Measurements from ENCODE around the gene TMEM235.

Gene TMEM235

GRCh38 chr17:78236362-78237127 lies 5.1 kb downstream of the TMEM235 start:
- FAIRE-seq (no peak), DNase-seq (ENCODE audit: extremely low spot score, insufficient read length, low read depth) (no peak)

DNA sequence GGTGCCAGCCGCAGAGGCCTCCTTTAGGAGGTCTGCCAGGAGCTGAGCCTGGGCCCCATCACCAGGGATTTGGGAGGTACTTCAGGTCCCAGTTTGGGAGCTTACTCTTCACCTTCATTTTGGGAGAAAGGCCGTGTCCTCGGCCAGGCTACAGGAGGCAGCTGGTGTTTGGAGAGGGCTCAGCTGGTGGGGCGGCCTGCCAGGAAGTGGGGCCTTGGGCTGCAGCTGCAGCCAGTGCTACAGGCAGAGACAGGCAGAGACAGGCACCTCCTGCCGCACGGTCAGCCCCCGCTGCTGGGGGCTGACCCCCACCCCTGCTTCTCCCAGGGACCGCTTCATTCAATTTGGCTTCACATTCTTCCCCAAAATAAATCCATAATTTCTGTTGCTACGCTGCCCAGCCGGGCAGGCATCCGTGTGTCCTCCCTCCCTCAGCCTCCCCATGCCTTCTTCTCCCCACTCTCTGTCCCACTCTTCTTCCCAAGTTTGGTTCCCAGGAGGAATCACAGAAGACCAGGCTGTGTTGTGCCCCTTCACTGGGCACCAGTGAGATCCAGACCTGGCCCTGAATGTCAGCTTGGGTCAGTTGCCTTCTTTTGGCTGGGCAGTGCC lies 6.1 kb downstream of the TMEM235 start:
- DNase-seq (ENCODE audit: extremely low spot score, insufficient read length, low read depth), result no peak

DNA sequence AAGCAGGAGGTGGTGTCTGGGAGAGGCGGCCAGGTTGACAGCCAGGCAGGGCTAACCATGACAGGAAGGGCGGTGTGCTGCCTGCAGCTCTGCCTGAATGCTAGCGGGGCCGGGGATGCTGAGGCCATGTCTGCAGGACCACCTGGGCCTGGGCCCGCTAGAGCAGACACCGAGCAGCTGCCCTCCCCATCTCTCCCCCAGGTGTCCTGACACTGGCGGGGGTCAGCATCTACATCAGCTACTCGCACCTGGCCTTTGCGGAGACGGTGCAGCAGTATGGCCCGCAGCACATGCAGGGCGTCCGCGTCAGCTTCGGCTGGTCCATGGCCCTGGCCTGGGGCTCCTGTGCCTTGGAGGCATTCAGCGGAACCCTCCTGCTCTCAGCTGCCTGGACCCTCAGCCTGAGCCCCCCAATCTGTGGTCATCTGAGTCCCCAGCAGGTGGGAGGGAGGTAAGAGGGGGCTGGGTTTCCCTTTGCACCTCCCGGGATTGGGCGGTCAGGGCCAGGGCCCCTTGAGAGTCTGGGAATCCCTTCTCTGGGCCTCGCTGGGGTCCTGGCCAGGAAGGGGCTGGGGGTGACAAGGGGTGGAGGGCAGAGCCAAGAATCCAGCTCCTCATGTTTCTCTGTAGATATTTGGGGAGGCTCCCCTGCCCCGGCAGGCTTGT lies 7.5 kb downstream of the TMEM235 start:
- DNase-seq (ENCODE audit: extremely low spot score, insufficient read length, low read depth), result no peak
- no peak for FAIRE-seq

More for the DNA sequence above, 6.1 kb downstream of the TMEM235 start:
- no peak for FAIRE-seq

DNA sequence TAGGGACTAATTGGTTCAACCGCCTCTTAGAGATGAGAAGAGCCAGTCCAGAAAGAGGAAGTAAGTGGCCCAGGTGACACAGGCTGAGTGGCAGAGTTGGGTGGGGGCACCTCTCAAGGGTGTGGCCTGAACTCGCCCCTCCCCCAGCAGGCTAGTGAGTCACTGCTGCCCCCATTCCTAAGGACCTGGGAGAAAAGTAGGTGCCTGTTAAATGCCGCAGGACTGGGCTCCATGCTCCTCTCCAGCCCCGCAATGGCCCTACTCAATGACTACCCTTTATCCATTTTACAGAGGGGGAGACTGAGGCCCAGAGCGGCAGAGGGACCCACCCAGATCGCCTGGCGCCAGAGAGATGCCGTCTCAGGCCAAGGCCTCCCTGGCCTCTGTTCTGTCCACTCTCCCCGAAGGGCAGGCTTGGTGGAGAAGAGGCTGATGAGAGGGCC lies 8.1 kb downstream of the TMEM235 start:
- FAIRE-seq, result no peak

DNA sequence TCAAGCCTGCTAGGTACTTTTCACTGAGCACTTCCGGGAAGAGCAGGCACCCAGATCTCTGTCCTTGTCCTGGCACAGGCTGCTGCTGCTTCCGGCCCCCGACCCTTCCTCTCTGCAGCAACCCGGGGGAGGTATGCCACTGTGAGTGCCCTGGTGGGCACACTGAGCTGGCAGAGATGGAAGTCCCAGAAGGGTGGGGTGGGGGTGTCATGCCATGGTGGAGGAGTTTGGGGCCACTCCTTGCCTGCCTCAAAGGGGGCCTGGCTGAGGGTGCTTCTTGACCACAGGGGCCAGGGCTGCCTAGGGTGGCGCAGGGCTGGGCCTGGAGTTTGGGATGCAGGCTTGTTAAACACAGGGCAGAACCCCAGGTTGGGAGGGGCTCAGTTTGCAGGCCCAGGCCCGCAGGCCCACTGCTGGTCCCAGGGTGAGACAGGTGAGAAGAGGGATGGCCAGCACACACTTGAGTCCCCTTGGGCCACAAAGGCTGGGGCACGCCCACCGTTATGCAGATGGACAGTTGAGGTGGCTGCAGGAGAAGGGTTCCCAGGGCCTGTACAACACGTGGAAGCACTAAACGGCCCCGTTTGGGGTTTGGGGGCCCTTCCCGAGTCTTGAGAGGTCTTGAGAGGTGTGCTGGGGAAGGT lies 8.7 kb downstream of the TMEM235 start:
- no peak for DNase-seq (ENCODE audit: extremely low spot score, insufficient read length, low read depth)
- no peak for FAIRE-seq

More for the DNA sequence above, 8.1 kb downstream of the TMEM235 start:
- DNase-seq (ENCODE audit: extremely low spot score, insufficient read length, low read depth), result no peak

DNA sequence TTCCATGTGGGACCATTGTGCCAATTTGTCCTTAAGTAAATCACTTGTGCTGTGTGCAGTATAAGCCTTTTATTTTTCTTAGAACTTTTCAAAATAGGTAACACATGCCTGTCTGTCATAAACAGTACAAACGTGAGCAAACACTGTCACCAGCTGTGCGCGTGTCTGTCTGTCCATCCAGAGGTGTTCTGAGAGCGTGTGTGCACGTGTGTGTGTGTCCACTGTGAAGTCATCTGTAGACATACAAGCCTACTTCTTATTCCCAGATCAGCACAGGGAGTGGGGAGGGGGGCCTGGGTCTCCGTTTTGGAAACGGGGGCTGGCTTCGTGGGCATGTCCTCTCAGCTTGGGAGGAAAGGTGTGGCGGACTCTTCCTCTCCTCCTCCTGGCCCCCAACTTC lies 9.4 kb downstream of the TMEM235 start:
- FAIRE-seq (no peak), DNase-seq (ENCODE audit: extremely low spot score, insufficient read length, low read depth) (no peak)

GRCh38 chr17:78241277-78242023 lies 10.0 kb downstream of the TMEM235 start:
- FAIRE-seq (peak; percentile 31), DNase-seq (ENCODE audit: extremely low spot score, insufficient read length, low read depth) (no peak)

DNA sequence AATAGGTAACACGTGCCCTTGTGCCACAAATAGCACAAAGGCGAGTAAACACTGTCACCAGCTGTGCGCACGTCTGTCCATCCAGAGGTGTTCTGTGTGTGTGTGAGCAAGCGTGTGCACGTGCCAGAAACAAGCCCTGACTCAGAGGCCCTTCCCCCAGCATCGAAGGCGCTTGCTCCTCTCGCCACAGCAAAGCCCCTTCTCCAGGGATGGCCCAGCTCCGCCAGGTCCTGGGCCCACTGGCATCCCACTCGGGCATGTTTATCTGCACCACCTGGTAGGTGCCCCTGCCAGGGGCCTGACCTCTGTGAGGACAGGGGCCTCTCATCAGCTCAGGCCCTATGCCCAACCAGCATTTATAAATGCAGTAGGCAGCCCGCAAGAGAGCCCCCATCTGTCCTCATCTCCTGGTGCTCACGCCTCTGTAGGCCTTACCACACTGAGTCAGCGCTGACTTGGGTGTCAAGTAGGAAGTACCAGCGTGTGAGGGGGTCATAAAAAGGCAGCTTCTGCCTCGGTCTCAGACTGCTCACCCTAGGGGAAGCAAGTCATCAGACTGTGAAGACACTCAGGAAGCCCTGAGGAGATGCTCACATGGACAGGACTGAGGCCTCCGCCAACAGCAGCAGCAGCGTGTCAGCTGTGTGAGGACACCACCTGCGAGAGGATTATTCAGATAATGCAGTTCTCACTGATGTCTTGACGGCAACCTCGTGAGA lies 10.8 kb downstream of the TMEM235 start:
- DNase-seq (ENCODE audit: extremely low spot score, insufficient read length, low read depth) (no peak), FAIRE-seq (peak; percentile 86)

DNA sequence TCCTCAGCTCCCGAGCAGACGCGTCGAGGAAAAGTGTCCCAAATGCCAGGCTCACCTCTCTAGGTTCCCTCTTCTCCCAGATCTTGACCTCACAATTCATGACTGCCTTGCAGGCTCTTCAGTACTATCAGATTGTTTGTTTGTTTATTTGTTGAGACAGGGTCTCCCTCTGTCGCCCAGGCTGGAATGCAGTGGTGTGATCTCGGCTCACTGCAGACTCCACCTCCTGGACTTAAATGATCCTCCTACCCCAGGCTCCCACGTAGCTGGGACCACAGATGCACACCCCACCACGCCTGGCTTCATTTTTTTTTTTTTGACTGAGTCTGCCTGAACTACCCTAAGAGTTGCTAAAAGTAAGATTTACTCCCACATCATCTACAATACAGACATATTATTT lies 15.9 kb downstream of the TMEM235 start:
- no peak for FAIRE-seq
- no peak for DNase-seq (ENCODE audit: extremely low spot score, insufficient read length, low read depth)

GRCh38 chr17:78248051-78248914 lies 16.9 kb downstream of the TMEM235 start:
- FAIRE-seq, result no peak
- no peak for DNase-seq (ENCODE audit: extremely low spot score, insufficient read length, low read depth)

- no peak for FAIRE-seq
- no peak for DNase-seq (ENCODE audit: extremely low spot score, insufficient read length, low read depth)
These were observed 17.8 kb downstream of the TMEM235 start for GRCh38 chr17:78249074-78249817.

GRCh38 chr17:78249818-78250806 lies 18.7 kb downstream of the TMEM235 start:
- DNase-seq (ENCODE audit: extremely low spot score, insufficient read length, low read depth) (no peak), FAIRE-seq (no peak)

- DNase-seq (ENCODE audit: extremely low spot score, insufficient read length, low read depth) (peak; percentile 89), FAIRE-seq (peak; percentile 73)
These were observed 19.7 kb downstream of the TMEM235 start for GRCh38 chr17:78250891-78251772.

- FAIRE-seq (no peak), DNase-seq (ENCODE audit: extremely low spot score, insufficient read length, low read depth) (no peak)
These were observed 20.3 kb downstream of the TMEM235 start for GRCh38 chr17:78251773-78252103.

DNA sequence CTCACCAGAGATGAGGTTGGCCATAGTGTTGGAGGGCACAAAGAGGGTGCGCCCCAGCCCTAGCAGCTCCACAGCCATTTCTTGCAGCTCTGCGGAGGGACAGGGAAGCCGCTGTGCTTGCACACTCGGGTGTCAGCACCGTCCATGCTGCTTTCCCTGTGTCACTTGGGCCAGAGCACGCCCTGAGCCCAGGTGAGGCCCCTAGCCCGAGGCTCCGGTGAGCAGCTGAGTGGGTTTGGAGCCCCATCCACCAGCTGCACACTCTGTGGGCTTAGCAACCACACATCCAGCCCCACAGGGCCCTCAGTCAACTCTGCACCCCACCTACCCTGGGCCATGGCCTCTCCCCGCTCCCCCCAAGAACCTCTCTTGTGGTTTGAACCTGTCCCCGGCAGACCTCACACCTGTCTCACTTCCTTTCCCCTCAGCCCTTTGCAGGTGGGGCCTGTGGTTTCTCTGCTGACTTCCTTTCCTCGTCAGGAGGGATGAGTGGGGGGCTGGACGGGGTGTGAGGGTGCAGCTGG lies 20.7 kb downstream of the TMEM235 start:
- DNase-seq (ENCODE audit: extremely low spot score, insufficient read length, low read depth) (no peak), FAIRE-seq (peak; percentile 81)

All from GM18507 (cell line).